Measurements from ENCODE around the gene HOXD8.

Gene HOXD8

GRCh38 chr2:176117162-176117822 lies 12.2 kb upstream of the HOXD8 start:
- no peak for DNase-seq

GRCh38 chr2:176117823-176118371 lies 11.6 kb upstream of the HOXD8 start:
- DNase-seq = no peak

- no peak for DNase-seq
Observed at GRCh38 chr2:176118601-176119339, 10.7 kb upstream of the HOXD8 start.

GRCh38 chr2:176120364-176121189 lies 8.9 kb upstream of the HOXD8 start:
- no peak for DNase-seq

- no peak for DNase-seq
Observed at GRCh38 chr2:176121190-176122051, 8.1 kb upstream of the HOXD8 start.

GRCh38 chr2:176122052-176122682 lies 7.3 kb upstream of the HOXD8 start:
- no peak for DNase-seq

- no peak for DNase-seq
Observed at GRCh38 chr2:176122683-176123410, 6.7 kb upstream of the HOXD8 start, which contains the start of gene HOXD9. Gene HOXD9 (plus strand): TSS chr2:176122719. CDS start chr2:176122769, 50 bp downstream.

GRCh38 chr2:176123411-176124109 lies 5.9 kb upstream of the HOXD8 start:
- DNase-seq = no peak

GRCh38 chr2:176124110-176124946 lies 5.2 kb upstream of the HOXD8 start:
- DNase-seq = no peak

- DNase-seq = no peak
Observed at GRCh38 chr2:176124947-176125771, 4.3 kb upstream of the HOXD8 start.

- DNase-seq = no peak
Observed at GRCh38 chr2:176125772-176126054, 3.8 kb upstream of the HOXD8 start.

GRCh38 chr2:176126929-176127773 lies 2.4 kb upstream of the HOXD8 start:
- DNase-seq = peak; percentile 65

GRCh38 chr2:176127774-176128072 lies 1.8 kb upstream of the HOXD8 start:
- no peak for DNase-seq

- no peak for DNase-seq
Observed at GRCh38 chr2:176128172-176128981, 1.1 kb upstream of the HOXD8 start.

- DNase-seq = no peak
Observed at GRCh38 chr2:176129813-176130146, 275 bp downstream of the HOXD8 start.

- DNase-seq = no peak
Observed at GRCh38 chr2:176130147-176130956, 847 bp downstream of the HOXD8 start.
